Measurements from ENCODE around the gene NR1I2.

The NR1I2 gene

DNA sequence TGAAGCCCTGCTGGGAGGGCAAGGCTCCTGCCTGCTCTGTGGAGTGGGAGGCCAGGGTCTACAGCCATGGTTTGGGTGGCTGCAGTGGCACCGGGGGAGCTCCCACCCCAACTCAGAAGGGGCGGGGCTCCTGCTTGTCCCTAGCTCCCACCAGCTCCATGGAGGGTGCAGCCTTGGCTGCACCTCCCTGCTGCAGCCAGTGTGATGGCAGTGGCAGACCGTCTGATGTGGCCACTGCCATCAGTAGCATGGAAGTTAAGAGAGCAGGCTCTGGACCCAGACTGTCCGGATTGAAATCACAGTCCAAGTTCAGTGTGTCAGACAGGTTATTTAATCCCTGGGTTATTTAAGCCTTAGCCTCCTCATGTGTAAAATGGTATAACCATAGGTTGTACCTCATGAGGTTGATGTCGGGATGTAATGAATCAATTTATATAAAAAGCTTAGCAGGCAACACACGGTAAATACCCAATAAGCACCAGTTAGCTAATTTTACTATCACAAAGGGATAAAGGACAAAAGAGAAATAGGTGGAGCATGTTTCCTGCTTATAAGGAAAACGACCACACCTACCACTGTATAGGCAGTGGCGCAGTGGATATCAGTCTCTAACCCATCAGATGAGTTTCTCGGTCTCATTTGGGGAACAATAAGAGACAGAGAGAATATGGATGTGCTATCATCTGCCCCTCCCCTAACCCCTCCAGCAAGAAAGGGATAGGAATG, 13.1 kb upstream of the NR1I2 start:
- no peaks in the 10 kb centered on the region for H3K9me2 ChIP-seq (replicated peaks; ENCODE audit: low read depth, low read length)

DNA sequence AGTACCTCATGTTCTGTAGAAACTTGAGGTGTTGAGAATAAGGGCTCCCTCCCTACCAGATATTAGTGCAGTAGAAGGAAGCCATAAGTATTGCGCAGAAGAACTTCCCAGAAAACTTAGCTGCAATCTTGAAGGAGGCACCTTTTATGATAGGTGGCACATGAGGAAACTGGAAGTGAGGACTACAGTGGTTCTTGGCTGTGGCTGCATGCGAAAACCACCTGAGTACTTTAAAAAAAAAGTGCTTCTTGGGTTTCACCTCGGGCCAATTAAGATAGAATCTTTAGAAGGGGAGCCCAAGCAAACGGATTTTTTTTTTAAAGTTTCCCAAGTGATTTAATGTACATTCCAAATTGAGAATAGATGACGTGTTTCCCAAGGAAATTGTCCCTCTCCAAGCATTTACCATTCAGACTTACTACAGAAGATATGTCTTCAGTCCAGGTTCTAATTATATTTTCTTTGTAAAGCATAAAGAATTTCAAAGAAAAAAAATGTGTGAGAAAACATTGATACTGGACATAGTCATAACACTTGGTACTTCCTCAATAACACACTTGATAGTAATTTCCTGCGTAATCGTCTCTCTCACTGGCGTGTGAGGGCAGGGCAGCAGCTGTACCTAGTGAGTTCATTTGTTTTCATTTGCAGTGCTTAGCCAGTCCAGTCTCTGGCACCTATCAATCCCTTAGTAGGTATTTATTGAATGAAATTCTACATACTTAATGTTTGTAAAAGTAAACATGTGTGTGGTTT, 12.3 kb upstream of the NR1I2 start:
- Histone ChIP-seq H3K36me3 (ENCODE audit: insufficient read depth, low read length) (no peaks in the 10 kb centered on the region), H3K9me2 (replicated peaks; ENCODE audit: low read depth, low read length) (no peaks in the 10 kb centered on the region), H3K79me2 (ENCODE audit: insufficient read depth, low read length) (no peaks in the 10 kb centered on the region), H3K4me2 (ENCODE audit: low read depth, low read length, poor library complexity, severe bottlenecking) (no peak overlapping the region), H3K4me3 (ENCODE audit: low read length, poor library complexity, severe bottlenecking) (no peak overlapping the region), H3K9ac (ENCODE audit: low read depth, low read length, poor library complexity, severe bottlenecking) (no peak overlapping the region), H4K20me1 (ENCODE audit: insufficient read depth, low read length, poor library complexity, severe bottlenecking) (no peaks in the 10 kb centered on the region), H3K9me3 (ENCODE audit: insufficient read depth, low read depth, low read length) (no peaks in the 10 kb centered on the region), H2AFZ (ENCODE audit: low read length) (no peak overlapping the region), H3F3A (ENCODE audit: low read depth) (no peaks in the 10 kb centered on the region), H3K27me3 (ENCODE audit: insufficient read depth, low read length, poor library complexity, severe bottlenecking) (no peaks in the 10 kb centered on the region), H3K4me1 (ENCODE audit: insufficient read depth, low read length, poor library complexity, severe bottlenecking) (no peaks in the 10 kb centered on the region)
- TF ChIP-seq, protein P1, sequence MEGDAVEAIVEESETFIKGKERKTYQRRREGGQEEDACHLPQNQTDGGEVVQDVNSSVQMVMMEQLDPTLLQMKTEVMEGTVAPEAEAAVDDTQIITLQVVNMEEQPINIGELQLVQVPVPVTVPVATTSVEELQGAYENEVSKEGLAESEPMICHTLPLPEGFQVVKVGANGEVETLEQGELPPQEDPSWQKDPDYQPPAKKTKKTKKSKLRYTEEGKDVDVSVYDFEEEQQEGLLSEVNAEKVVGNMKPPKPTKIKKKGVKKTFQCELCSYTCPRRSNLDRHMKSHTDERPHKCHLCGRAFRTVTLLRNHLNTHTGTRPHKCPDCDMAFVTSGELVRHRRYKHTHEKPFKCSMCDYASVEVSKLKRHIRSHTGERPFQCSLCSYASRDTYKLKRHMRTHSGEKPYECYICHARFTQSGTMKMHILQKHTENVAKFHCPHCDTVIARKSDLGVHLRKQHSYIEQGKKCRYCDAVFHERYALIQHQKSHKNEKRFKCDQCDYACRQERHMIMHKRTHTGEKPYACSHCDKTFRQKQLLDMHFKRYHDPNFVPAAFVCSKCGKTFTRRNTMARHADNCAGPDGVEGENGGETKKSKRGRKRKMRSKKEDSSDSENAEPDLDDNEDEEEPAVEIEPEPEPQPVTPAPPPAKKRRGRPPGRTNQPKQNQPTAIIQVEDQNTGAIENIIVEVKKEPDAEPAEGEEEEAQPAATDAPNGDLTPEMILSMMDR (conservative IDR thresholded peaks at IDR 0.05; ENCODE audit: low read length): no peak
- no peak for TF ChIP-seq EZH2phosphoT487 (IDR thresholded peaks at IDR 0.05; ENCODE audit: borderline replicate concordance)

More for the DNA sequence above, 13.1 kb upstream of the NR1I2 start:
- H4K20me1 ChIP-seq (ENCODE audit: insufficient read depth, low read length, poor library complexity, severe bottlenecking): no peaks in the 10 kb centered on the region
- H2AFZ ChIP-seq (ENCODE audit: low read length): no peak overlapping the region
- no peak for TF ChIP-seq EZH2phosphoT487 (IDR thresholded peaks at IDR 0.05; ENCODE audit: borderline replicate concordance)
- TF ChIP-seq, protein P1 (conservative IDR thresholded peaks at IDR 0.05; ENCODE audit: low read length): no peak
- no peak overlapping the region for H3K4me2 ChIP-seq (ENCODE audit: low read depth, low read length, poor library complexity, severe bottlenecking)
- no peak overlapping the region for H3K9ac ChIP-seq (ENCODE audit: low read depth, low read length, poor library complexity, severe bottlenecking)
- H3K27me3 ChIP-seq (ENCODE audit: insufficient read depth, low read length, poor library complexity, severe bottlenecking): no peaks in the 10 kb centered on the region
- no peaks in the 10 kb centered on the region for H3F3A ChIP-seq (ENCODE audit: low read depth)
- H3K4me3 ChIP-seq (ENCODE audit: low read length, poor library complexity, severe bottlenecking): no peak overlapping the region
- no peaks in the 10 kb centered on the region for H3K36me3 ChIP-seq (ENCODE audit: insufficient read depth, low read length)
- no peaks in the 10 kb centered on the region for H3K79me2 ChIP-seq (ENCODE audit: insufficient read depth, low read length)
- H3K4me1 ChIP-seq (ENCODE audit: insufficient read depth, low read length, poor library complexity, severe bottlenecking): no peaks in the 10 kb centered on the region
- H3K9me3 ChIP-seq (ENCODE audit: insufficient read depth, low read depth, low read length): no peaks in the 10 kb centered on the region

DNA sequence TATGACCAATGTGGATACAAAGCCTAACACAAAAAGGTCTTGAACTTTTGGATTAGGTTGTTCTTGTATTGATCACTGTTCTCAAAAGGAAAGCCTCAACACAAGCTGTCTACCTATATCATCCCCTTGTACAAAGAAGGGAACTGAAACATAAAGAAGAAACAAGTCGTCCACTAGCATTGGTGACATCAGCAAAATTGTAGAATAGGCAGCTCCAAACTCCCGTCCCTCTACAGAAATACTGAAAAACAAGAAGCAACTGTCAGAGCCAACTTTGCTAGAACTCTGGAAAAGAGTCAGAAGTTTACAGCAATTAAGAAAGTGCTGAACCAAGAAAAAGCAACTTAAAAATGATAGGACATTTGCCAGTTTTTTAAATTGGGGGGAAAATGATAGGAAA, 7.5 kb upstream of the NR1I2 start:
- no peak overlapping the region for H3K4me3 ChIP-seq (ENCODE audit: low read length, poor library complexity, severe bottlenecking)
- no peaks in the 10 kb centered on the region for H3K9me3 ChIP-seq (ENCODE audit: insufficient read depth, low read depth, low read length)
- H3K9me2 ChIP-seq (replicated peaks; ENCODE audit: low read depth, low read length): no peaks in the 10 kb centered on the region
- no peaks in the 10 kb centered on the region for H4K20me1 ChIP-seq (ENCODE audit: insufficient read depth, low read length, poor library complexity, severe bottlenecking)
- no peaks in the 10 kb centered on the region for H3K79me2 ChIP-seq (ENCODE audit: insufficient read depth, low read length)
- TF ChIP-seq, protein P1 (conservative IDR thresholded peaks at IDR 0.05; ENCODE audit: low read length): no peak
- TF ChIP-seq EZH2phosphoT487 (IDR thresholded peaks at IDR 0.05; ENCODE audit: borderline replicate concordance): no peak
- H3K36me3 ChIP-seq (ENCODE audit: insufficient read depth, low read length): no peaks in the 10 kb centered on the region
- H3F3A ChIP-seq (ENCODE audit: low read depth): no peaks in the 10 kb centered on the region
- no peak overlapping the region for H3K4me2 ChIP-seq (ENCODE audit: low read depth, low read length, poor library complexity, severe bottlenecking)
- H3K4me1 ChIP-seq (ENCODE audit: insufficient read depth, low read length, poor library complexity, severe bottlenecking): no peaks in the 10 kb centered on the region
- no peak overlapping the region for H2AFZ ChIP-seq (ENCODE audit: low read length)
- no peaks in the 10 kb centered on the region for H3K27me3 ChIP-seq (ENCODE audit: insufficient read depth, low read length, poor library complexity, severe bottlenecking)
- no peak overlapping the region for H3K9ac ChIP-seq (ENCODE audit: low read depth, low read length, poor library complexity, severe bottlenecking)
